ENCODE data around the gene BUD31.

DNA sequence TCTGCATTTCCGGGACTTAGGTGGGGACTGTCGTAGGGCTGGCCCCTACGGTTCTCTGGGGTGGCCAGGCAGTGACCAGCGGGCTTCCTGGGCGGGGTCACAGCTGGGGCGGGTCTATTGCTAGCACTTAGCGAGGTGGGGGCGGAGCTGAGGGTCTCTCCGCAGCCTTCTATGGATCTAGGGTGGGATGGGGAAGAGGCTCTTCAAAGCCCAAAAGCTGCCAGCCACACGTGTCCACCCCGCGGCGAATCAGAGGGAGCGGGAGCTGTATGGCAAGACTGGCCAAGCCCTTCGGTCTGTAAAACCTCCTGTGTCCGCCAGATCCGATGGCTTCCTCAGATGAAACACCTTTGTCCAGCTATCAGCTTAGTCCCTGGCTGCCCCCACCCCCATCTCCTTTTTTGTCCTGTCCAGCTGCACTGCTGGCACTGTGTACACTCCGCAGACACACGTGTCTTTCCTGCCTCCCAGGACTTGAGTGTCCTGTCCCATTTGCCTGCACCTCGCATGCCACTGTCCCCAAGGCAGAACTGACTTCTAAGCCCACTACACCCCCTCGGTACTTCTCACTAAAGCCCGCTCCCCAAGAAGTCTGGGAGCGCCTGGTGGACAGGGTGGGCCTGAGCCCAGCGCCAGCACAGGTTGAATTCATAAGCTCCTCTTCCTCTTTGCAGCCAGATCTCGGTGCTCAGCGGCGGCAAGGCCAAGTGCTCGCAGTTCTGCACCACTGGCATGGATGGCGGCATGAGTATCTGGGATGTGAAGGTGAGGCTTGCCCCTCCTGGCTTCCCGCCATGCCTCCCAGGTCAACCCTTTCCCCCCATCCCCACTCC is 15.2 kb upstream of the BUD31 start:
- TF ChIP-seq, protein P1, sequence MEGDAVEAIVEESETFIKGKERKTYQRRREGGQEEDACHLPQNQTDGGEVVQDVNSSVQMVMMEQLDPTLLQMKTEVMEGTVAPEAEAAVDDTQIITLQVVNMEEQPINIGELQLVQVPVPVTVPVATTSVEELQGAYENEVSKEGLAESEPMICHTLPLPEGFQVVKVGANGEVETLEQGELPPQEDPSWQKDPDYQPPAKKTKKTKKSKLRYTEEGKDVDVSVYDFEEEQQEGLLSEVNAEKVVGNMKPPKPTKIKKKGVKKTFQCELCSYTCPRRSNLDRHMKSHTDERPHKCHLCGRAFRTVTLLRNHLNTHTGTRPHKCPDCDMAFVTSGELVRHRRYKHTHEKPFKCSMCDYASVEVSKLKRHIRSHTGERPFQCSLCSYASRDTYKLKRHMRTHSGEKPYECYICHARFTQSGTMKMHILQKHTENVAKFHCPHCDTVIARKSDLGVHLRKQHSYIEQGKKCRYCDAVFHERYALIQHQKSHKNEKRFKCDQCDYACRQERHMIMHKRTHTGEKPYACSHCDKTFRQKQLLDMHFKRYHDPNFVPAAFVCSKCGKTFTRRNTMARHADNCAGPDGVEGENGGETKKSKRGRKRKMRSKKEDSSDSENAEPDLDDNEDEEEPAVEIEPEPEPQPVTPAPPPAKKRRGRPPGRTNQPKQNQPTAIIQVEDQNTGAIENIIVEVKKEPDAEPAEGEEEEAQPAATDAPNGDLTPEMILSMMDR (IDR thresholded peaks at IDR 0.05) = no peak
- no peak for TF ChIP-seq POLR2A (IDR thresholded peaks at IDR 0.05)
- no peak for TF ChIP-seq POLR2AphosphoS5 (IDR thresholded peaks at IDR 0.05)
